Measurements from ENCODE around the gene CLDND2.
A peak's percentile ranks its signal among the peaks of the same experiment; 100 is the strongest.

The CLDND2 gene

GRCh38 chr19:51380379-51380778, 11.6 kb upstream of the CLDND2 start:
- no peak for DNase-seq

- DNase-seq, result no peak
These were observed 8.6 kb upstream of the CLDND2 start for GRCh38 chr19:51377422-51377821.

- no peak for DNase-seq
These were observed 6.9 kb upstream of the CLDND2 start for GRCh38 chr19:51375504-51376221.

GRCh38 chr19:51372649-51373504, 4.1 kb upstream of the CLDND2 start, which contains the start of gene NKG7:
NKG7 (minus strand) TSS chr19:51372654; CDS start chr19:51372535, 119 bp downstream.
- DNase-seq, result peak; percentile 64

- no peak for DNase-seq
These were observed 3.3 kb upstream of the CLDND2 start for GRCh38 chr19:51372021-51372648.

- no peak for DNase-seq
These were observed 2.4 kb upstream of the CLDND2 start for GRCh38 chr19:51371186-51371690.

DNA sequence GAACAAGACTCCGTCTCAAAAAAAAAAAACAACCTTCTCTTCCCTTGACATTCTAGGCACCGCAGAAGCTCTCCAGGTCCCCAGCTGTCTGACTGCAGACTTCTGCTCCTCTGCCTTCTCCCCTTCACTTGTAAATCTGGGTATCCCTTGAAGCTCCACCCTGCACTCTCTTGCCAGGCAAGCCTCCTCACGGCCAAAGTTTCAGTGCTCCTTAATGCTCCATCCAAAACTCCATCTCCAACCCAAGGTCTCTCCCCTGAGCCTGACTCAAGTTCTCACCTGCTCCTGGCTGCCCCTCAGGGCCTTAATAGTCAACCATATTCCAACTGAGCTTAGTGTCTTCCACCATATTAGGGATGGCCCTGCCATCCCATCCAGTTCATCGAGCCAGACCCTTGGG, 1.4 kb upstream of the CLDND2 start:
- no peak for DNase-seq

- DNase-seq, result peak; percentile 76
These were observed 1.0 kb downstream of the CLDND2 start for GRCh38 chr19:51367565-51368365.

DNA sequence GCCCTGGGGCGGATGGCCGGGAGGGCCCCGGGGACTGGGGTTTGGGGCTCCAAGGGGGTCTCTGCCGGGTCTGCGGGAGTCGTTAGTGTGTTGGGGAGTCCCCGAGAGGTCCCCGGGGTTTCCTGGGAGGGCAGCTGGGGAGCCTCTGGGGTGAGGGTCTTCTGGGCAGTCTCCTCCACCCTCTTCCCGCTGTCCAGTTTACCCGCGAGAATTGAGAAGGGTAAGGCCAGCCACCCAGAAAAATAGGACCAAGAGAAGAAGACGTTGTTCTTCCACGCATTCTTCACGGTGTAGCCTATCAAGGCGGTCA, 1.6 kb downstream of the CLDND2 start:
- no peak for DNase-seq

GRCh38 chr19:51366389-51367254, 2.2 kb downstream of the CLDND2 start:
- peak; percentile 60 for DNase-seq

- DNase-seq, result no peak
These were observed 2.8 kb downstream of the CLDND2 start, which contains the start of gene ETFB for GRCh38 chr19:51365965-51366388. ETFB (minus strand) TSS chr19:51366388; CDS start chr19:51366326, 62 bp downstream.

- DNase-seq, result no peak
These were observed 3.4 kb downstream of the CLDND2 start for GRCh38 chr19:51365211-51365964.

- DNase-seq, result no peak
These were observed 4.3 kb downstream of the CLDND2 start for GRCh38 chr19:51364200-51365106.

DNA sequence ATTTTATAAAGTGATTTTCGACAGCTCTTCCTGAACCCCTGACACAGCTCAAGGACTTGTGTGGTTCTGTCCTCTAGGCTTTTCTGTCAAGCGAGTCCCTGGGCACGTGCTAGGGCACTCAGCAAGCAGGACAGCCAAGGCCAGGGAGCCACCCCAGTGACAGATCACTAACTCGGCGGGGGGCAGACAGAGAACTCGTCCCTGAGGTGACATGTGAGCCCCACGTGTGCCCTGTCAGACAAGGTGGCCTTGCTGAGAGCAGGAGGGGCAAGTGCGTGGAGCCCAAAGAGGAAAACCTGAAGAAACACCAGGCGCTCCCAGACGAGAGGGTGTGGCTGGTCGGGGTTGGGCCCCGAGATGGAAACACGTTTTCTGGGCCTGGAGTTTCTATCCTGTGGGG, 7.6 kb downstream of the CLDND2 start:
- DNase-seq, result no peak

GRCh38 chr19:51359294-51359693, 9.5 kb downstream of the CLDND2 start:
- no peak for DNase-seq

GRCh38 chr19:51357952-51358351, 10.9 kb downstream of the CLDND2 start:
- no peak for DNase-seq

DNA sequence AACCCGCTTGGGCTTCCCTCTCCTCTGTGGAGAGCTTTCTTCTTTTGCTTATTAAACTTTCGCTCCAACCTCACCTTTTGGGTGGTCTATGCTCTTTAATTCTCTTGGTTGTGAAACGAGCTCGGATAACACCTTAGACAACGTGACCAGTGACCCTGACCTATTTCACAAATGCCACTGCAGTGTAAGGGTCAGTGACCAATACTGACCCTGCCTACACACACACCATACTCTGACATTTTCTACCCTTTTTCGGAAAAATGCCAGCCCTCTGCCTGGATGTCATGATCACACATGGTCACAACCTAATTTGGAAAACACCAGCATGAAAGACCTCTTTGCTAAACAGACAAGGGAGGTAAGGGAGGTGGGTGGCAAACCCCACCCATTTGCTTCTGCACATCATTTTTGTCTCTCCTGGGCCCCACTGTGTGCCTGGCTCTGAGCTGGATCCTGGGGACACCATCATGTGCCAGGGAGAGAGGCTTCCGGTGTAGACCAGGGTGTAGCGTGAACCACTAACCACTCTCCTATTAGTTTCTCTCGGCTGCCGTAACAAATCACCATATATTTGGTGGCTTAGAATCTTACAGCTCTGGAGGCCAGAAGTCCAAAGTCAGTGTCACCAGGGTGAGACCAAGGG, 12.5 kb downstream of the CLDND2 start:
- DNase-seq, result no peak

DNA sequence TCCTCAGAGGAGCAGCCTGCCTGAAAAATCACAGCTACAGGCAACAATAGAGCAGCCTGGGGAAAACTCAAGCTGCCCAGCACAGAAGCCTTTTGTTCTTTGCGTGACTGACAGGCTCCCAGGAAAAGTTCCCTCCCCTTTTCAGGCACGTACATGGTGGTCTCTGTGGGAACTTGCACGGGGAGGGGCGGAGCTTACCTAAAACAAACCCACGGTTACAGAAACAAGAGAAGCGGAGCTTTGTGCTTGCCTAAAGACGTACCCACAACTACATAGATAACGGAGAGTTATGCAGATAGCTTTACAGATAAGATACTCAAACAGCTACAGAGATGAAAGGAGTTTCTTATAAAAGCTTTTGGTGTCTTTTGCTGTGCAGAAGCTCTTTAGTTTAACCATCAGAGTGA, 14.1 kb downstream of the CLDND2 start:
- DNase-seq, result no peak

- DNase-seq, result no peak
These were observed 14.6 kb downstream of the CLDND2 start for GRCh38 chr19:51354103-51354741.
